Measurements from ENCODE around the gene TNFRSF12A.

- TF ChIP-seq POLR2A (IDR thresholded peaks at IDR 0.05; ENCODE audit: low read depth) (no peak), POLR2AphosphoS5 (IDR thresholded peaks at IDR 0.05) (no peak)
- TF ChIP-seq, protein P1, sequence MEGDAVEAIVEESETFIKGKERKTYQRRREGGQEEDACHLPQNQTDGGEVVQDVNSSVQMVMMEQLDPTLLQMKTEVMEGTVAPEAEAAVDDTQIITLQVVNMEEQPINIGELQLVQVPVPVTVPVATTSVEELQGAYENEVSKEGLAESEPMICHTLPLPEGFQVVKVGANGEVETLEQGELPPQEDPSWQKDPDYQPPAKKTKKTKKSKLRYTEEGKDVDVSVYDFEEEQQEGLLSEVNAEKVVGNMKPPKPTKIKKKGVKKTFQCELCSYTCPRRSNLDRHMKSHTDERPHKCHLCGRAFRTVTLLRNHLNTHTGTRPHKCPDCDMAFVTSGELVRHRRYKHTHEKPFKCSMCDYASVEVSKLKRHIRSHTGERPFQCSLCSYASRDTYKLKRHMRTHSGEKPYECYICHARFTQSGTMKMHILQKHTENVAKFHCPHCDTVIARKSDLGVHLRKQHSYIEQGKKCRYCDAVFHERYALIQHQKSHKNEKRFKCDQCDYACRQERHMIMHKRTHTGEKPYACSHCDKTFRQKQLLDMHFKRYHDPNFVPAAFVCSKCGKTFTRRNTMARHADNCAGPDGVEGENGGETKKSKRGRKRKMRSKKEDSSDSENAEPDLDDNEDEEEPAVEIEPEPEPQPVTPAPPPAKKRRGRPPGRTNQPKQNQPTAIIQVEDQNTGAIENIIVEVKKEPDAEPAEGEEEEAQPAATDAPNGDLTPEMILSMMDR (IDR thresholded peaks at IDR 0.05), result no peak
Observed at GRCh38 chr16:3058139-3059030, 38.2 kb downstream of the TNFRSF12A start.

Data from esophagus muscularis mucosa (tissue), 3 donors.